Hepatocyte (in vitro differentiated cells): Measurements from ENCODE around the gene C5orf15. TPM values are rescaled to one million over a fixed set of nuclear protein-coding genes. Genes with fewer than 3 reads are reported as not detected.

Experiments
- DNase-seq: peaks from one replicate; pipeline ENCODE4 v3.0.0-alpha.2; 2016; ENCODE audit warnings: low spot score
- H2AFZ ChIP-seq: fragments of 200-600 bp; sonication (generic); 2 replicates; pipeline ENCODE4 v1.6.0; 2016; ENCODE audit warnings: antibody characterized with exemption, mild to moderate bottlenecking
- H3K27ac ChIP-seq: fragments of 200-600 bp; sonication (generic); 2 replicates; pipeline ENCODE4 v1.5.1; 2016; ENCODE audit warnings: mild to moderate bottlenecking
- H3K27me3 ChIP-seq: fragments of 200-600 bp; sonication (generic); 2 replicates; pipeline ENCODE4 v1.6.1; 2016
- H3K36me3 ChIP-seq: fragments of 200-600 bp; sonication (generic); replicated peaks from 2 replicates; pipeline ENCODE4 v1.5.1; 2016; ENCODE audit warnings: low read depth; ENCODE audit not compliant: insufficient read depth
- H3K4me1 ChIP-seq: fragments of 200-600 bp; sonication (generic); 2 replicates; pipeline ENCODE4 v1.5.1; 2016; ENCODE audit warnings: mild to moderate bottlenecking, moderate library complexity; ENCODE audit not compliant: insufficient read depth
- H3K4me2 ChIP-seq: fragments of 200-600 bp; sonication (generic); 2 replicates; pipeline ENCODE4 v1.6.0; 2016
- H3K4me3 ChIP-seq: fragments of 200-600 bp; sonication (generic); 2 replicates; pipeline ENCODE4 v1.5.1; 2016; ENCODE audit warnings: mild to moderate bottlenecking
- H3K79me2 ChIP-seq: fragments of 200-600 bp; sonication (generic); 2 replicates; pipeline ENCODE4 v1.6.0; 2017; ENCODE audit warnings: mild to moderate bottlenecking
- H3K9me2 ChIP-seq: fragments of 200-600 bp; sonication (generic); replicated peaks from 2 replicates; pipeline ENCODE4 v1.6.0; 2017; ENCODE audit warnings: mild to moderate bottlenecking; ENCODE audit not compliant: insufficient read depth
- H3K9me3 ChIP-seq: fragments of 200-600 bp; sonication (generic); 2 replicates; pipeline ENCODE4 v1.5.1; 2016; ENCODE audit warnings: low read depth, mild to moderate bottlenecking
- H4K20me1 ChIP-seq: fragments of 200-600 bp; sonication (generic); 2 replicates; pipeline ENCODE4 v1.6.0; 2016; ENCODE audit warnings: mild to moderate bottlenecking; ENCODE audit not compliant: insufficient read depth, poor library complexity, severe bottlenecking
- EZH2 ChIP-seq: fragments of 200-600 bp; sonication (generic); IDR thresholded peaks from 2 replicates; pipeline ENCODE4 v1.6.1; 2016; ENCODE audit warnings: antibody characterized with exemption, mild to moderate bottlenecking, borderline replicate concordance
- EZH2phosphoT487 ChIP-seq: fragments of 200-600 bp; sonication (generic); IDR thresholded peaks from one replicate; pipeline ENCODE4 v1.6.1; 2018; ENCODE audit warnings: antibody characterized with exemption, mild to moderate bottlenecking, low read depth, moderate library complexity; ENCODE audit not compliant: unreplicated experiment, severe bottlenecking
- WGBS: methylation state at CpG from one replicate; pipeline ENCODE4 v1.1.6; 2016; ENCODE audit warnings: low lambda C conversion rate; ENCODE audit errors: missing lambda C conversion rate; 5-methylcytosine and 5-hydroxymethylcytosine counted together
- polyA plus RNA-seq: library from polyadenylated mRNA; unstranded; fragments of >200 nt; fragmentation: Nextera tagmentation; extraction: Ambion mirVana; gene quantifications from 2 replicates; pipeline ENCODE4 v1.2.1, GENCODE V29; 2016
- total RNA-seq: library from RNA; depleted of rRNA; stranded (reverse); fragments of >200 nt; gene quantifications from 2 replicates; pipeline ENCODE4 v1.2.3, GENCODE V29; 2014
- TF ChIP-seq, protein P1 (sequence below): fragments of 200-600 bp; sonication (generic); IDR thresholded peaks from 2 replicates; pipeline ENCODE4 v1.5.1; 2016; ENCODE audit warnings: antibody characterized with exemption, mild to moderate bottlenecking; ENCODE audit not compliant: poor library complexity

Gene C5orf15
- total and polyA plus RNA-seq, 2 experiments from 2014 or later = 76.6 to 124 TPM

DNA sequence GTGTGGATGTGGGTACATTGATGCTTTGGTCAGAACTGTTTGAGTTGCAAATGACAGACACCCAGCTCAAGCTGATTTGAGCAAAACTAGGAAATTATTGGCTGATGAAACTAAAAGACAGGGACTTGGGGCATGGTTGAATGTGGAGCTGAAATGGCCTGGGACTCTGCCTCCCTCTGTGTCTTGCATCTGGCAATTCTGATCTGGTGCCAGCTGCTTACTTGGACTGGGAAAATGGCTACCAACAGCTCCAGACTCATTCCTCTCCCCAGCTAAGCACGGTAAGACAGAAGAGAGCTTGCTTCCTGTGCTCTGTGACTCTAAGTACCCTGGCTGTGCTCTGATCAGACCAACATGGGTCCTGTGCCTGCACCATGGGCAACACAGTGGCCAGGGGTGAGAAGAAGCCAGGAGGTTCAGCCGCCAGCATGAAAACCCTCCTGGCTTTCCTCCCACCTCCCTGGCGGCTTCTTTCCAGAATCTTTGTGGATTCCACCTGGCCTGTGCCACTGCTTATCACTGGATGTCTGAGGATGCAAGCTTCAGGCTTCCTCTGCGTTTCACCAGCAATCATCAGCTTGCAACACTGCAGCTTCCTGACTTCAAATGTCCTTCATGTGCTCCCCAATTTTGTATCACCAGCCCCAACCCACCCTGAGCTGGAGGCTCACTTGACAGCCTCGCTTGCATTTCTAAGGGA, 44.1 kb downstream of the C5orf15 start:
- H3K36me3 ChIP-seq = no peaks in the 10 kb centered on the region
- H3K9me2 ChIP-seq = no peaks in the 10 kb centered on the region
- no peak overlapping the region for H3K4me3 ChIP-seq
- no peak overlapping the region for H3K27ac ChIP-seq
- H3K4me2 ChIP-seq = no peak overlapping the region
- peaks cover 14% of the 10 kb centered on the region for H3K4me1 ChIP-seq
- WGBS = 69% methylated on average over 5 of the region's 5 CpGs
- DNase-seq = no peak
- no peaks in the 10 kb centered on the region for H4K20me1 ChIP-seq
- no peaks in the 10 kb centered on the region for H3K9me3 ChIP-seq
- H2AFZ ChIP-seq = no peak overlapping the region
- H3K79me2 ChIP-seq = no peaks in the 10 kb centered on the region
- no peaks in the 10 kb centered on the region for H3K27me3 ChIP-seq
- TF ChIP-seq EZH2phosphoT487 = no peak
- TF ChIP-seq EZH2 = no peak
- TF ChIP-seq, protein P1, sequence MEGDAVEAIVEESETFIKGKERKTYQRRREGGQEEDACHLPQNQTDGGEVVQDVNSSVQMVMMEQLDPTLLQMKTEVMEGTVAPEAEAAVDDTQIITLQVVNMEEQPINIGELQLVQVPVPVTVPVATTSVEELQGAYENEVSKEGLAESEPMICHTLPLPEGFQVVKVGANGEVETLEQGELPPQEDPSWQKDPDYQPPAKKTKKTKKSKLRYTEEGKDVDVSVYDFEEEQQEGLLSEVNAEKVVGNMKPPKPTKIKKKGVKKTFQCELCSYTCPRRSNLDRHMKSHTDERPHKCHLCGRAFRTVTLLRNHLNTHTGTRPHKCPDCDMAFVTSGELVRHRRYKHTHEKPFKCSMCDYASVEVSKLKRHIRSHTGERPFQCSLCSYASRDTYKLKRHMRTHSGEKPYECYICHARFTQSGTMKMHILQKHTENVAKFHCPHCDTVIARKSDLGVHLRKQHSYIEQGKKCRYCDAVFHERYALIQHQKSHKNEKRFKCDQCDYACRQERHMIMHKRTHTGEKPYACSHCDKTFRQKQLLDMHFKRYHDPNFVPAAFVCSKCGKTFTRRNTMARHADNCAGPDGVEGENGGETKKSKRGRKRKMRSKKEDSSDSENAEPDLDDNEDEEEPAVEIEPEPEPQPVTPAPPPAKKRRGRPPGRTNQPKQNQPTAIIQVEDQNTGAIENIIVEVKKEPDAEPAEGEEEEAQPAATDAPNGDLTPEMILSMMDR = no peak

DNA sequence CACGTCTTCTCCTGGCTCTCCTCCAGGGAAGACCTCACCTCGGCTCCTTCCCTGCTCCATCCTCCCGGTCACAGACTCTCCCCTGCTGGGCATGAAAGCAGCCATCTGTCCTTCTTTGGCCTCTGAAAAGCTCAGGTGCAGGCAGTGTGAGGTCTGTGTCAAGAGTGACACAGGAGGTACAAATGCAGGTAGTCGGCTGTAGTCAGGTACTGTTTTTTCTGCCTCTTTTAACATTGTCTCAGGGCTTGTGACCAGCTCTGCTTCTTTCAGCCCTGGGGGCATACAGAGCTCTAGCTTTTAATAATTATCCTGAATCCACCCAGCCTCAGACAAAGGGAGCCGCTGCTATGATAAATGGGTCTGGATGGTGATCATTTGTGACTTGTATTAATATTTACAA, 46.4 kb downstream of the C5orf15 start:
- Histone ChIP-seq H3K79me2 (no peaks in the 10 kb centered on the region), H3K4me1 (peaks cover 7% of the 10 kb centered on the region), H3K9me2 (no peaks in the 10 kb centered on the region), H3K9me3 (no peaks in the 10 kb centered on the region), H3K4me2 (no peak overlapping the region), H2AFZ (no peak overlapping the region), H3K36me3 (no peaks in the 10 kb centered on the region), H3K27me3 (no peaks in the 10 kb centered on the region), H3K27ac (no peak overlapping the region), H4K20me1 (no peaks in the 10 kb centered on the region), H3K4me3 (no peak overlapping the region)
- no peak for DNase-seq
- no peak for TF ChIP-seq EZH2
- TF ChIP-seq, protein P1 = no peak
- no peak for TF ChIP-seq EZH2phosphoT487
- 53% methylated on average over 5 of the region's 5 CpGs for WGBS

DNA sequence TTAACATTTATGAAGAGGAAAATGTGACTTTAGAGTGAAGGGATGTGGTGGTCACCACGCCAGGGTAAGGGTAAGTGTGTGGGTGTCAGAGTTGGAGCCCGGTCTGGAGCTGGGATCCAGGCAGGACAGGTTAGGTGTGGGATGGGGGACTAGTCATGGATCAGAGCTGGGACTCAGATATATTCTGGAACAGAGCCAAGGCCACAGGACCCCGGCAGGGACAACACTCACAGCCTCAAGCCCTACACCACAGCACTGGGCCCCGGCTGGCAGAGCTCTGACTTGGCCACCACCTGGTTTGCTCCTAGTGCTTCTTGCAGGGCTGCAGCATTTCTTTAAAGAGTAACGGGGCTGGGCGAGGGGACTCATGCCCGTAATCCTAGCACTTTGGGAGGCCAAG, 47.4 kb downstream of the C5orf15 start:
- Histone ChIP-seq H3K9me3 (no peaks in the 10 kb centered on the region), H3K4me2 (no peak overlapping the region), H3K27ac (no peak overlapping the region), H4K20me1 (no peaks in the 10 kb centered on the region), H3K36me3 (no peaks in the 10 kb centered on the region), H3K4me3 (no peak overlapping the region), H3K79me2 (no peaks in the 10 kb centered on the region), H3K9me2 (no peaks in the 10 kb centered on the region), H3K4me1 (no peaks in the 10 kb centered on the region), H3K27me3 (no peaks in the 10 kb centered on the region), H2AFZ (no peak overlapping the region)
- DNase-seq = no peak
- WGBS = 95% methylated on average over 7 of the region's 7 CpGs
- TF ChIP-seq EZH2 = no peak

DNA sequence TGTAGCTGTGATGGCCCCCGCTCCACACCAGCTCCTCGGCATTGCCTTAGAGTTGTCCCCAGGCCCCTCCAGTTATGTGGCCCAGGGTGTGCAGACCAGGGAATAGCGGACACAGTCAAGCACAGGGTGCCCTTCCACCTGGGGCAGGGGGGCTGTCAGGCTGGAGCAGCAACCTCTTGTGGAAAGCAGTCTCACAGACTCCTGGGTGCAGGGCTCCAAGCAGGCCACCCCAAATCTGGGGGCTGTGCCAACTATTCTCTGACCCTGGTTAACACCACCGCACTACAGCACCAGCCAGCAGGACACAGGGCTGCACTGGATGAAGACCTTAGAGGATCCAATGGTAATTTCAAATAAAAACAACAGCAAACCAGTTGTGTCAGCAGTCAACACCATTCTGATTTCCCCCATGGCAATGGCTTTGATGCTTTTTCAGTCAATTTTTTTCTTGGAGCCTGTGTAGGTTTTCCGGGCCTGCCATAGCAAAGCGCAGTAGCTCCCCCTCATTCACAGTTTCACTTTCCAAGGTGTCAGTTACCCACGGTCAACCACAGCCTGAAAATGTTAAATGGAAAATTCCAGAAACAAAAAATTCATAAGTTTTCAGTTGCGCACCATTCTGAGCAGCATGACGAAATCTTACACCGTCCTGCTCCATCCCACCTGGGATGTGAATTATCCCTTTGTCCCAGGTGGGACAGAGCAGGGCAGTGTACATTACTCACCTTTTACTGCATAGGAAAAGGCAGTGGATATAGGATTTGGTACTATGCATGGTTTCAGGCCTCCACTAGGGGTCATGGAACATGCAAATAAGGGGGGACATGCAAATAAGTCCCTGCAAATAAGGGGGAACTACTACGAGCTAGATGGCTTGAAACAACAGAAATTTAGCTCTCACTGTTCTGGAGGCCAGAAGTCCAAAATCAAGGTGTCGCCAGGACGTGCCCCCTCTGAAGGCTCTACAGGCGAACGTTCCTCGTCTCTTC, 49.0 kb downstream of the C5orf15 start:
- no peaks in the 10 kb centered on the region for H3K27me3 ChIP-seq
- 96% methylated on average over 16 of the region's 16 CpGs for WGBS
- no peak overlapping the region for H2AFZ ChIP-seq
- H4K20me1 ChIP-seq = no peaks in the 10 kb centered on the region
- H3K27ac ChIP-seq = no peak overlapping the region
- no peak overlapping the region for H3K4me2 ChIP-seq
- H3K4me3 ChIP-seq = no peak overlapping the region
- no peaks in the 10 kb centered on the region for H3K4me1 ChIP-seq
- TF ChIP-seq EZH2 = no peak
- TF ChIP-seq, protein P1 = no peak
- no peak for TF ChIP-seq EZH2phosphoT487
- no peaks in the 10 kb centered on the region for H3K9me2 ChIP-seq
- H3K9me3 ChIP-seq = no peaks in the 10 kb centered on the region
- no peaks in the 10 kb centered on the region for H3K79me2 ChIP-seq
- DNase-seq = no peak
- no peaks in the 10 kb centered on the region for H3K36me3 ChIP-seq
